Measurements from ENCODE around the gene TTC34.

The TTC34 gene

DNA sequence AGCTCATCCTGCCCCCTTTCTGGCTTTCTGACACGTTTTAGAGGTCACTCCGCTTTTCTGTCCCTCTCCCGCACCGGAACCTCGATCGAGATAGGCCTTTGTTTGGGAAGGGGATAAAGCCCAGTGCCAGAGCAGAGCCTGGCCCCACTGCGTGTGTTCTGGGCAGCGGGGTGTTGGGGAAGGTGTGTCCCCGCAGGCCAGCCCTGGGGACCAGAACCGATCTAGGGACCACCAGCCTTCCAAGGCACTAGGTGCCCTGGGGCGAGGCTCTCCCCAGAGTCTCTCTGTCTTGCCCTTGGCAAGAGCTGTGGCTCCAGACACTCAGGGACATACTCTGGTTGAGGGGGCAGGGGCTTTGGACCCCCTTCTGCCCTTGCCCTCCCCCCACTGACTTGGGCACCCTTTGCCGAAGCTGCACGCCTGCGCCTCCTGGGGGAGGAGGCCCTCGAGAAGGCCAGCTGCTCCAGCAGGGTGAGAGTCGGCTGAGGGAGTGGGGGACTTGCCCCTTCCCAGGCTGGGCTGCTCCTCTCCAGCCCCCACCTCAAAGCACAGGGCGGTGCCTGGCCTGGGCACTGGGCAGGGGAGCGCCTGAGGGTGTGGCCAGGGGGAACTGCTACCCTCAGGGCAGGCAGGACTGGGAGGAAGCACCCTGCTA is 198.5 kb downstream of the TTC34 start:
- no peak for DNase-seq (ENCODE audit: low read depth)
- TF ChIP-seq, protein P1, sequence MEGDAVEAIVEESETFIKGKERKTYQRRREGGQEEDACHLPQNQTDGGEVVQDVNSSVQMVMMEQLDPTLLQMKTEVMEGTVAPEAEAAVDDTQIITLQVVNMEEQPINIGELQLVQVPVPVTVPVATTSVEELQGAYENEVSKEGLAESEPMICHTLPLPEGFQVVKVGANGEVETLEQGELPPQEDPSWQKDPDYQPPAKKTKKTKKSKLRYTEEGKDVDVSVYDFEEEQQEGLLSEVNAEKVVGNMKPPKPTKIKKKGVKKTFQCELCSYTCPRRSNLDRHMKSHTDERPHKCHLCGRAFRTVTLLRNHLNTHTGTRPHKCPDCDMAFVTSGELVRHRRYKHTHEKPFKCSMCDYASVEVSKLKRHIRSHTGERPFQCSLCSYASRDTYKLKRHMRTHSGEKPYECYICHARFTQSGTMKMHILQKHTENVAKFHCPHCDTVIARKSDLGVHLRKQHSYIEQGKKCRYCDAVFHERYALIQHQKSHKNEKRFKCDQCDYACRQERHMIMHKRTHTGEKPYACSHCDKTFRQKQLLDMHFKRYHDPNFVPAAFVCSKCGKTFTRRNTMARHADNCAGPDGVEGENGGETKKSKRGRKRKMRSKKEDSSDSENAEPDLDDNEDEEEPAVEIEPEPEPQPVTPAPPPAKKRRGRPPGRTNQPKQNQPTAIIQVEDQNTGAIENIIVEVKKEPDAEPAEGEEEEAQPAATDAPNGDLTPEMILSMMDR (conservative IDR thresholded peaks at IDR 0.05; ENCODE audit: low read depth, low read length), result no peak
- H3K4me3 ChIP-seq (ENCODE audit: low read length), result no peak overlapping the region

DNA sequence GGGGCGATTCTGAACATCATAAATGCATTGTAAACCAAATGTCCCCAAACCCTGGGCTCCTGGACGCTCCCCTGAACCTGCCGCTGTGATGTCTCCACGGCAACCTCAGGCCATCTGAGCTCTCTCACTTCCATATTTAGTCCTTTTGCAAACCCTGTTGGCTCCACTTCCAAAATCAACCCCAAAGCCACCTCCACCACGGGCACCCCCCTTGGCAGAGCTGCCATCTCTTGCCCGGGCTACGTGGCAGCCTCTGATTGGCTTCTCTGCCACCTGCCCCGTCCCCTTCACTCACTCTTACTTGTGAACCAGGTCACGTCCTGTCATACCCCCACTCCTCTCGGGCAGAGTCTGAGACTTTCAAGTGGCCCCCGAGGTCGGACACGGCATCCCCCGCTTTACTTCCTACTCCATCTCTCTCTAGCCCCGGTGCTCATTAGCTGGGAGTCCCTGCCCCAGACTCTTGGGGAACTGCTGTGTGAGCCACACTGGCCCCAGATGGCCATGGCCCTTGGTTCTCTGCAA is 199.1 kb downstream of the TTC34 start:
- H3K4me3 ChIP-seq (ENCODE audit: low read length), result no peak overlapping the region
- TF ChIP-seq, protein P1 (conservative IDR thresholded peaks at IDR 0.05; ENCODE audit: low read depth, low read length), result no peak
- no peak for DNase-seq (ENCODE audit: low read depth)

DNA sequence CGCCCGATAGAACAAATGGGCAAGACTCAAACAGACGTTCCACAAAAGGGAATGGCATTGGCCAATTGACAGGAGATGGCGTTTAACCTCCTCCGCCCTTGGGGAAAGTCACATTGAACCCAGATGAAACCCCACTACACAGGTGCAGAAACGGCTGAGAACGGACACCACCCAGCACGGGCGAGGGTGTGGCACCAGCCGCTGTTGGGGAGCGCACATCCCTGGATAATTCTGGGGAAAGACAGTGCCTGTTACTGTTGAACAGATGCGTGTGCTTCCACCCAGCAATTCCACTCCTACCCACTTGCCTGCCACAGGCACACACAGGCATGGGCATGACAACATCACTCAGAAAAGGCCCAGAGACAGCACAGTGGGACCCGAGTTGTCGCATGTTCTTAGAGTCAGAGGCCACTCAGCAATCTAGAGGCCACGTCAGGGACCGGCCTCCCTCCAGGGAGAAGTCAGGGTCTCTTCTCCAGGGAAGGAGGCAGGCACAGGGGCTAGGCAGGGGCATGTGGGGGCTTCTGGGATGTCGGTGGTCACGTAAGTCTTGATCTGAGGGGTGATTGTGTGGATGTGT is 199.7 kb downstream of the TTC34 start:
- DNase-seq (ENCODE audit: low read depth), result no peak
- no peak overlapping the region for H3K4me3 ChIP-seq (ENCODE audit: low read length)
- TF ChIP-seq, protein P1 (conservative IDR thresholded peaks at IDR 0.05; ENCODE audit: low read depth, low read length), result no peak

GRCh38 chr1:2598329-2598931 is 203.1 kb downstream of the TTC34 start:
- TF ChIP-seq, protein P1 (conservative IDR thresholded peaks at IDR 0.05; ENCODE audit: low read depth, low read length), result no peak
- no peak for DNase-seq (ENCODE audit: low read depth)
- H3K4me3 ChIP-seq (ENCODE audit: low read length), result no peak overlapping the region

GRCh38 chr1:2597441-2598328 is 203.8 kb downstream of the TTC34 start:
- DNase-seq (ENCODE audit: low read depth), result no peak
- TF ChIP-seq, protein P1 (conservative IDR thresholded peaks at IDR 0.05; ENCODE audit: low read depth, low read length), result no peak
- H3K4me3 ChIP-seq (ENCODE audit: low read length), result no peak overlapping the region

- H3K4me3 ChIP-seq (ENCODE audit: low read length), result no peak overlapping the region
- no peak for DNase-seq (ENCODE audit: low read depth)
- TF ChIP-seq, protein P1 (conservative IDR thresholded peaks at IDR 0.05; ENCODE audit: low read depth, low read length), result no peak
Observed at GRCh38 chr1:2596530-2597333, 204.8 kb downstream of the TTC34 start.

Measured in retinal pigment epithelial cell (primary cell).